Esophagus squamous epithelium (tissue), 4 donors: ENCODE data around the gene FAM13B.

Experiments
- CTCF ChIP-seq, 6 experiments: fragments of 450-650 bp in 4 of 6; fragments of 200-600 bp in 2 of 6; sonication (generic) in 2 of 6; IDR thresholded peaks; one replicate each; pipeline ENCODE4 v1.5.1; 2016 to 2019; ENCODE audit warnings: antibody characterized with exemption in 6 of 6, mild to moderate bottlenecking in 4 of 6, moderate library complexity in 4 of 6
- POLR2A ChIP-seq, 4 donors: fragments of 450-650 bp; IDR thresholded peaks; one replicate each; pipeline ENCODE4 v1.6.1; 2017; ENCODE audit warnings: antibody characterized with exemption in 4 of 4, mild to moderate bottlenecking in 4 of 4, moderate library complexity in 3 of 4

GRCh38 chr5:138032572-138033385 is at the start of gene FAM13B:
- TF ChIP-seq POLR2A (IDR thresholded peaks at IDR 0.05) (peak in 2 of 4 donors; percentile 29 to 80), CTCF (IDR thresholded peaks at IDR 0.05) (peak in 1 of 6 experiments; percentile 10)
